Lung (tissue), 12 donors: ENCODE measurements around the gene COL1A1. TPM values are rescaled to one million over a fixed set of nuclear protein-coding genes. Genes with fewer than 3 reads are reported as not detected.

Experiments used
- ATAC-seq: fragments of 200-7000 bp; cut with Tn5 transposase; one replicate; pipeline ENCODE4 v1.9.1; 2020; ENCODE audit warnings: moderate number of reproducible peaks; ENCODE audit not compliant: insufficient read depth, low FRiP score
- DNase-seq, 3 donors: peaks; one replicate each; pipeline ENCODE4 v3.0.0-alpha.2; 2013 to 2017
- H3K27ac ChIP-seq, 2 donors: one replicate each; pipeline ENCODE4 v1.5.1; 2013; ENCODE audit warnings: mild to moderate bottlenecking in 2 of 2, moderate library complexity in 2 of 2, control low read depth in 1 of 2, inconsistent platforms in 1 of 2, low read depth in 1 of 2, low read length in 1 of 2
- H3K27me3 ChIP-seq, 3 donors: one replicate each; pipeline ENCODE4 v1.5.1; 2013; ENCODE audit warnings: low read length in 2 of 3; ENCODE audit not compliant: control insufficient read depth in 3 of 3, insufficient read depth in 3 of 3
- H3K36me3 ChIP-seq, 4 donors: one replicate each; pipeline ENCODE4 v1.5.1; 2013; ENCODE audit warnings: low read length in 4 of 4, mild to moderate bottlenecking in 1 of 4, moderate library complexity in 1 of 4; ENCODE audit not compliant: control insufficient read depth in 4 of 4, insufficient read depth in 4 of 4
- H3K4me1 ChIP-seq, 5 donors: one replicate each; pipeline ENCODE4 v1.5.1; 2013; ENCODE audit warnings: low read length in 5 of 5, mild to moderate bottlenecking in 2 of 5, moderate library complexity in 1 of 5; ENCODE audit not compliant: control insufficient read depth in 5 of 5, insufficient read depth in 5 of 5
- H3K4me3 ChIP-seq: one replicate; pipeline ENCODE4 v1.5.1; 2013; ENCODE audit warnings: mild to moderate bottlenecking, control low read depth, moderate library complexity
- H3K9ac ChIP-seq, 2 donors: one replicate each; pipeline ENCODE4 v1.5.1; 2013; ENCODE audit warnings: low read length in 2 of 2, control low read depth in 1 of 2; ENCODE audit not compliant: insufficient read depth in 1 of 2
- H3K9me3 ChIP-seq, 4 donors: one replicate each; pipeline ENCODE4 v1.5.1; 2013; ENCODE audit warnings: low read length in 3 of 4, mild to moderate bottlenecking in 1 of 4, moderate library complexity in 1 of 4; ENCODE audit not compliant: control insufficient read depth in 4 of 4, insufficient read depth in 3 of 4
- CTCF ChIP-seq: IDR thresholded peaks from 2 replicates; pipeline ENCODE4 v1.5.1; 2012; ENCODE audit warnings: mild to moderate bottlenecking; ENCODE audit errors: control extremely low read depth, extremely low read depth
- WGBS, 2 donors: extraction: QIAGEN DNeasy Blood & Tissue Kit; methylation state at CpG; one replicate each; pipeline ENCODE4 v1.1.7; 2013; 5-methylcytosine and 5-hydroxymethylcytosine counted together
- polyA plus RNA-seq, 2 donors: library from polyadenylated mRNA; stranded (reverse); fragments of 200-250 nt; gene quantifications; one replicate each; pipeline ENCODE4 v1.2.1, GENCODE V29; 2013
- total RNA-seq, 2 donors: library from RNA; depleted of rRNA in 1 of 2; stranded (reverse); fragments of >200 nt in 1 of 2; gene quantifications; one replicate each; pipeline ENCODE4 v1.2.1, GENCODE V29; 2014 to 2021
- donor health status: control.
- donor health status: control.
- donor health status: Bipolar disorder and iron deficiency.
- donor health status: healthy.
- donor health status: DM: yes; HTN: yes; CAD: no.

COL1A1 gene
- total and polyA plus RNA-seq, 4 donors = 30.5 to 1,330 (median 283) TPM

DNA sequence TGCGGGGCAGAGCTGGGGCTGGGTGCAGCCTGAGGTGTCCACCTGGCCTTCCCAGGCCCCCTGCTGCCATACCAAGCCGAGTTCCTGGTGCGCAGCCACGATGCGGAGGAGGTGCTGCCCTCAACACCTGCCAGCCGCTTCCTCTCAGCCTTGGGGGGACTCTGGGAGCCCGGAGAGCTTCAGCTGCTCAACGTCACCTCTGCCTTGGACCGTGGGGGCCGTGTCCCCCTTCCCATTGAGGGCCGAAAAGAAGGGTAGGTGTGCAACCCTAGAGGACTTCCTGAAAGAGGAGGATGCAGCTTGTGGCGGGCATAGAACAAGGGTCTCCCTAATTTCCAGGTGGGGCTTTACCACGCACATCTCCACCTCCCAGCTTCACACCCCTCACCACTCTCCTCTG, 33.1 kb downstream of the COL1A1 start:
- ATAC-seq (no peak), DNase-seq (no peak)
- 77 to 78% methylated on average over 13 of the region's 13 CpGs for WGBS, 2 donors
- Histone ChIP-seq H3K4me3 (no peak overlapping the region), H3K27ac (no peak overlapping the region), H3K9ac (no peak overlapping the region), H3K4me1 (peaks cover 0 to 7% (median 3%) of the 10 kb centered on the region in 5 donors), H3K9me3 (no peaks in the 10 kb centered on the region), H3K36me3 (no peaks in the 10 kb centered on the region), H3K27me3 (no peaks in the 10 kb centered on the region)
- TF ChIP-seq CTCF = no peak

DNA sequence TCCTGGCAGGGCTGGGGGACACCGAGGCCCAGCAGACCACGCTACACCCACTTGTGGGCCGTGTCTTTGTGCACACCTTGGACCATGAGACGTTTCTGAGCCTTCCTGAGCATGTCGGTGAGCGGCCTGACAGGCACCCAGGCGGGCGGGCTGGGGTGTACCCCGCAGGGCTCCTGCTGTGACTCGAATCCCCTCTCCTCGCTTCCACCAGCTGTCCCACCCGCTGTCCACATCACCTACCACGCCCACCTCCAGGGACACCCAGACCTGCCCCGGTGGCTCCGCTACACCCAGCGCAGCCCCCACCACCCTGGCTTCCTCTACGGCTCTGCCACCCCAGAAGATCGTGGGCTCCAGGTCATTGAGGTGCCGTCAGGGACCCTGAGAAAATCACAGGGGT, 34.1 kb downstream of the COL1A1 start:
- Histone ChIP-seq H3K4me3 (no peak overlapping the region), H3K4me1 (peaks cover 0 to 4% (median 3%) of the 10 kb centered on the region in 5 donors), H3K27me3 (no peaks in the 10 kb centered on the region), H3K36me3 (no peaks in the 10 kb centered on the region), H3K27ac (peak overlapping the region in 1 of 2 donors; percentile 56), H3K9me3 (no peaks in the 10 kb centered on the region), H3K9ac (no peak overlapping the region)
- WGBS, 2 donors = 91 to 94% methylated on average over 19 of the region's 19 CpGs
- ATAC-seq = no peak
- no peak for DNase-seq
- no peak for TF ChIP-seq CTCF

- ATAC-seq (no peak), DNase-seq (no peak)
- Histone ChIP-seq H3K36me3 (no peaks in the 10 kb centered on the region), H3K27ac (peak overlapping the region in 1 of 2 donors; percentile 94), H3K9ac (no peak overlapping the region), H3K4me1 (peaks cover 0 to 8% (median 3%) of the 10 kb centered on the region in 5 donors), H3K9me3 (no peaks in the 10 kb centered on the region), H3K27me3 (no peaks in the 10 kb centered on the region), H3K4me3 (no peak overlapping the region)
- no peak for TF ChIP-seq CTCF
- 80 to 93% methylated on average over 7 of the region's 7 CpGs for WGBS, 2 donors
Measured at GRCh38 chr17:50166518-50167181, 34.8 kb downstream of the COL1A1 start.
